ENCODE data around the gene NBEA.

GRCh38 chr13:35648201-35648600 is 706.1 kb downstream of the NBEA start:
- TF ChIP-seq ZNF138 (tag by site-specific recombination; IDR thresholded peaks at IDR 0.05; ENCODE audit: borderline replicate concordance) (no peak), ZNF324 (tag by site-specific recombination; IDR thresholded peaks at IDR 0.05) (no peak), TRIM28 (IDR thresholded peaks at IDR 0.05; ENCODE audit: borderline replicate concordance, low read length) (no peak), KLF10 (tag by site-specific recombination; IDR thresholded peaks at IDR 0.05) (no peak), CTCF (tag by site-specific recombination; IDR thresholded peaks at IDR 0.05) (no peak), ZNF704 (tag by site-specific recombination; IDR thresholded peaks at IDR 0.05) (no peak), HOXA7 (CRISPR knock-in tag; IDR thresholded peaks at IDR 0.05; ENCODE audit: borderline replicate concordance) (no peak), ZEB2 (tag by site-specific recombination; IDR thresholded peaks at IDR 0.05) (no peak), ZNF394 (tag by site-specific recombination; IDR thresholded peaks at IDR 0.05; ENCODE audit: borderline replicate concordance) (no peak), ZNF155 (tag by site-specific recombination; IDR thresholded peaks at IDR 0.05) (no peak), ZNF404 (tag by site-specific recombination; IDR thresholded peaks at IDR 0.05) (no peak)
